Stimulated activated CD8-positive, alpha-beta memory T cell treated with anti-CD3 and anti-CD28 coated beads, Interleukin-15, amount 100 ng/mL, for 48 hours (primary cell): Measurements from ENCODE around the gene SLC25A3.
"Not testable (repeated sequence)": the region's sequence is repeated elsewhere in the genome, so short reads cannot be mapped to it uniquely, and the experiment has no call there.

Experiments used
- DNase-seq, 2 donors: peaks; one replicate each; pipeline ENCODE4 v3.0.0-alpha.2; 2020; ENCODE audit warnings: low read depth in 2 of 2

The SLC25A3 gene

DNA sequence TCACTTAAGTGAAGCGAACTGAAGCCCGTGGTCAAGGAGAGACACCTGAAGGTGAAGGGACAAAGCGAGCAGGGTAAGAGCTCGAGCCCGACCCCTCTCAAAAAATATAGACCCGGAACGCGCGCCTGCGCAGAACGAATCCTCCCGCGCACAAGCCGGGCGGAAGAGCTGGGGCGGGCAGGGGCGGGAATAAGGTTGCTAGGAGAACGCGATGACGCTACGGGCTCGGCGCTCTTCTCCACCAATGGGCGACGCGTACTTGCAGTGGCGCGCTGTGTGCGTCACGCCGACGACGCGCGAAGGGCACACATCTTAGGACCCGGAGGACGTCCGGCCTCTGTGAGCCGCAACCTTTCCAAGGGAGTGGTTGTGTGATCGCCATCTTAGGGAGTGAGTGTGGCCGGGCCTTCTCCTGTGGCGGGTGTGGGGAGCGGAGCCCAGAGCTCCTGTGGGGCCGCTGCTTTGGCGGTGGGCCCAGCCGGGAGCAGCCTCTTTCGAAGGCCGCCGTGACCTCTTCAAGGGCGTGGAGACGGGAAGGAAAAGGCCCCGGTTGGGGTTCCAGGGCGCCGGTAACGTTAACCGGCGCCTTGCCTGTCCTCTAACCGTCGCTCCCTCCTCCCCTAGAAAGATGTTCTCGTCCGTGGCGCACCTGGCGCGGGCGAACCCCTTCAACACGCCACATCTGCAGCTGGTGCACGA, at the start of gene SLC25A3:
SLC25A3 (plus strand) TSS at position 336 of the 699 bp plus-strand sequence; CDS start at position 629, 293 bp downstream.
- peak; percentile 91 for DNase-seq

DNA sequence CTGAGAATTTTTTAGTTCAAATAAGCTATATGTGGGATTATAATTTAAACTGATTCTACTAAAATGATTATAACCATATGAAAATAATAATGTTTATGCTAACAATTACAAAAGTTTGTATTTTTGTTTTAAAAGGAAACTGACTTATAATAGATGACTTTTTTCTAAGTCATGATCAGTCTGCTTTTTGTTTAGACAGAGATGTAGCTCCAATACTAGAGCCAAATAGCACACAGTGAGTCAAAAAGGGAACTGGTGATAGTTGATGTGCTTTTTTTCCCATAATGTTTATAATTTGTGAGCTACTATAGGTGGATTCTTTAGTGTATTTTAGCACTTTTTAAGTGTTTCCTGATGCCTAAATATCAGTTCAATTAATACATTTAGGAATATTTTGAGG, 49.8 kb upstream of the SLC25A3 start:
- no peak for DNase-seq

DNA sequence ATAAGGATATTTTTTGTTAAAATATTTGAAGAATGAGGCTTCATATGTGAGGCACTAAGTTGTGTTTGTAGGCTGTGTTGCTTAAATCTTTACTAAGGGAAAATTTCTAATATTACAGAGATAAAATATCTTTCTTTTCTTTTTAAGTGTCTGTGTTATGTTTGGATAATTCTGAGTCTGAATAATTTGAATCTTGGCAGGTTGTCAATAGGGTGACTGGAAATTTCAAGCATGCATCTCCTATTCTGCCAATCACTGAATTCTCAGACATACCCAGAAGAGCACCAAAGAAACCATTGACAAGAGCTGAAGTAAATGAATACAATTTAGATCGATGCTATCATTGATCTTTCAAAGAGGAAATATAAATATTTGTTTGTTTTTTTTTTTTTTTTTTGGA, 48.7 kb upstream of the SLC25A3 start:
- no peak for DNase-seq

- no peak for DNase-seq
Measured at GRCh38 chr12:98549371-98550110, 43.9 kb upstream of the SLC25A3 start.

GRCh38 chr12:98551787-98552186, 41.7 kb upstream of the SLC25A3 start:
- DNase-seq: no peak

GRCh38 chr12:98558097-98558496, 35.4 kb upstream of the SLC25A3 start:
- not testable (repeated sequence) for DNase-seq

DNA sequence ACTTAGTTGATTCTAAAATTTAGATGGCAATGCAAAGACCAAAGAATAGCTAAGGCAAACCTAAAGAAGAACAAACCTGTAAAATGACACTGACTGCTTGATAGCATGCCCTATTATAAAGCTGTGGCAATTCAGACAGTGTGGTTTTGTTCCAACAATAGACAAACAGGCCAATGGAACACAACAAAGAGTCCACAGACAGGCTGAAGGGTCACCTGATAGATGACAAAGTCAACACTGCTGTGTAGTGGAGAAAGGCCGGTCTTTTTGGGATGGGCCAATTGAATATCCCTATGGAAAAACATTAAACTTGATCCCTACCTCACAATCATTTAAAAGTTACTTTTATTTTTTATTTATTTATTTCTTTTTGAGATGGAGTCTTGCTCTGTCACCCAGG, 33.8 kb upstream of the SLC25A3 start:
- no peak for DNase-seq

DNA sequence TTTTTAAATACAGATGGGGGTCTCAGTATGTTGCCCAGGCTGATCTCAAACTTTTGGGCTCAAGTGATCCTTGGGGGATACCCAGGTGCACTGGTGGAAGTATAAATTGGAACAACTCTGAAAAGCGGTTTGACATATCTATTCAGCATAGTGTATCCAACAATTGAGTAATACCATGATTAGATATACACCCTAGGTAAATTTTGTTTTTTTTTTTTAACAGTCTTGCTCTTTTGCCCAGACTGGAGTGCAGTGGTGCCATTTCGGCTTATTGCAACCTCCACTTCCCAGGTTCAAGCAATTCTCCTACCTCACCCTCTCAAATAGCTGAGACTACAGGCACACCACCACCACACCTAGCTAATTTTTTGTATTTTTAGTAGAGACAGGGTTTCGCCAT, 31.6 kb upstream of the SLC25A3 start:
- no peak for DNase-seq

GRCh38 chr12:98572010-98572409, 21.5 kb upstream of the SLC25A3 start:
- no peak for DNase-seq

DNA sequence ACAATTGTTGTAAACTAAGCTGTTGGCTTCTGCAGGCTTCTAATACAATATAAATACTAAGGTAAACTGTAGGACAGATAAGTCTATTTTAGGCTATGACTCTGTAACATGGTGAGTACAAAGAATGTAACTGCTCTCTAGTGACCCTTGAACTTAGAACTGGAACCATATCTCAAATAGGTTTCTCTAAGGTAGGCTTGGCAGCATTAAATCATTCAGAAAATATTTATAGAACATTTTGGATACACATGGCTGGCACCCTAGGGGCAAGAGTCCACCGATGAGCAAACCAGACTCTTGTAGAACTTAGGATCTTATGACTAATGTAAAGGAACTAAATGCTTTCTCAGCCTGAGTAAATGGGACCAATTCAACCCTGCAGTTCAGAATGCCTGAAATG, 19.4 kb upstream of the SLC25A3 start:
- DNase-seq: no peak

DNA sequence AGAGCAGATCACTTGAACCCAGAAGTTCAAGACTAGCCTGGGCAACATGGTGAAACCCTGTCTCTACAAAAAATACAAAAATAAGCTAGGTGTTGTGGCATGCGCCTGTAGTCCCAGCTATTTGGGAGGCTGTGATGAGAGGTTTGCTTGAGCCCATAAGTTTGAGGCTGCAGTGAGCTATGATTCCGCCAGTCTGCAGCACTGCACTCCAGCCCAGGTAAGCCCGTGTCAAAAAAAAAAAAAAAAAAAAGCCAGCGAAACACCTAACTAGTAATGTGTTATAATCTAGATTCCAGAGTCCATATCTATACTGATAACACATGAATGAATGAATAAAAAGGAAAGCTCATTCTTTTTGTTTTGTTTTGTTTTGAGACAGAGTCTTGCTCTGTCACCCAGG, 18.5 kb upstream of the SLC25A3 start:
- DNase-seq: no peak

GRCh38 chr12:98576795-98577194, 16.7 kb upstream of the SLC25A3 start:
- not testable (repeated sequence) for DNase-seq

DNA sequence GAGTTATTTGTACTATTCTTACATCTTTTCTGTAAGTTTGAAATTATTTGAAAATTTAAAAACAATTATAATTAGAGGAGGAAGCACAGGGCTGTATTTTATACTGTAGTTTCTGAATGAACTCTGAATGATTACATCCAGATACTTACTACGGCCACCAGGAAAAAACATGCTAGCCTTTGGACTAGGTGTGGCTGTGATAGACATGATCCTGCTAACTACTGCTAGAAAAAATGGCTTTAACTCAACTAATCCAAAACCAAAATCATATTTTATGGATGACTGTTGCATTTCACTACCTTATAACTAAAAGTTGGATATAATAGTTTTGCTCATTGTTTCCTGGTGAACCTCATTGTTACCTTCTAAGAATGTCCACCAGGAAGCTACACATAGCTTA, 15.1 kb upstream of the SLC25A3 start:
- DNase-seq: no peak

DNA sequence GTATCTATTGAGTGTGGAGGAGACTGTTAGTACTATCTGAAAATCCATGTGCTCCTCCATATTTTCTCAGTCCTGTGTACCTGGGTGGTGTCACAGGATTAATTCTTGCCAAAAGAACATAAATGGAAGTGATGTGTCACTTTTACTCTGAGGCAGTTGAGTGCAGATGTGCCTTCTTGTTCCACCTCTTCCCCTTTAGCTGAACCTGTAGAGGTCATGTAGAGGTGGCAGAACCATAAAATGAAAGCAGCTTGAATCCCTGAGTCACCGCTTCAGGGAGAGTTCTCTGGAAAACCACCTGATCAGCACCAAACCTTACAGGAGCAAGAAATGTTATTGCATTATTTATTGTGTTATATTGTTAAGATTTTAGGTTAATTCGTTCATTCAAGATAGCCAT, 14.7 kb upstream of the SLC25A3 start:
- DNase-seq: no peak

DNA sequence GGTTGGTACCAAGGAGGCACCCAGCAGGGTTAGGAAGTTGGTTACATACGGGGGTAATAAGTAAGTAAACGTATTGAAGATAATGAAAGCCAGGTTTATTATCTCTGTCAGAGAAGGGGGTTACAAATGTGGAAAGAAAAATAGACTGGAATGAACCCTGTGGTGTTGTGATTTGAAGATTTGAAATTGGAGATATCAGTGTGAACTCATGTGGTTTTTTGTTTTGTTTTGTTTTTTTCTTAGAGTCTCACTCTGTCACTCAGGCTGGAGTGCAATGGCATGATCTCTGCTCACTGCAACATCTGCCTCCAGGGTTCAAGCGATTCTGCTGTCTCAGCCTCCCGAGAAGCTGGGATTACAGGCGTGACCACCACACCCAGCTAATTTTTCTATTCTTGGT, 14.1 kb upstream of the SLC25A3 start:
- DNase-seq: no peak

DNA sequence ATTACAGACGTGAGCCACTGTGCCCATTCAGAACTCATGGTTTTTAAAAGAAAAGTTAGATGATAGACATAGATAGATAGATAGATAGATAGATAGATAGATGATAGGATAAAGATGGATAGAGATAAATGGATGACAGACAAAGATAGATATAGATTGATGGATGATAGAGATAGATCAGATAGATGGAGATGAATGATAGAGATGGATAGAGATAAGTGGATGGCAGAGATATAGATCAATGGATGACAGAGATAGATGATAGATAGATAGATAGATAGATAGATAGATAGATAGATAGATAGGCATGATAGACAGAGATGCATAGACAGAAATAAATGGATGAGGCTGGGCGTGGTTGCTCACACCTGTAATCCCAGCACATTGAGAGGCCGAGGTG, 13.7 kb upstream of the SLC25A3 start:
- no peak for DNase-seq

GRCh38 chr12:98580695-98581094, 12.8 kb upstream of the SLC25A3 start:
- no peak for DNase-seq

DNA sequence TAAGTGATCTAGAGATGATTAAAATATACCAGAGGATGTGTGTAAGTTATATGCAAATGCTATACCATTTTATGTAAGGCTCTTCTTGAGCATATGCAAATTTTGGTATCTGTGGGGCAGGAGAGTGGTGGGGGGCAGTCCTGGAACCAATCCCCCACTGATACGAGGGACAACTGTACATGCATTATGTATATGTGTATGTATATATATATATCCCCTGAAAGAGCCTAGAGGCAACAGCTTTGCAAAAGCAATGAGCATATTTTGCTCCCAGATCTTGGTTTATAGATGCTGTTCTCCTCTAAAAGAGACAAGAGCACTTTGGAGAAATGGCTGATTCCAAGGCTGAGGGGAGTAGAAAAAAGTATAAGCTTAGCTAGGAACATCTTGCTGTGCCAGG, 12.4 kb upstream of the SLC25A3 start:
- DNase-seq: no peak

GRCh38 chr12:98582093-98582492, 11.4 kb upstream of the SLC25A3 start:
- no peak for DNase-seq

GRCh38 chr12:98587084-98587483, 6.4 kb upstream of the SLC25A3 start:
- DNase-seq: no peak

DNA sequence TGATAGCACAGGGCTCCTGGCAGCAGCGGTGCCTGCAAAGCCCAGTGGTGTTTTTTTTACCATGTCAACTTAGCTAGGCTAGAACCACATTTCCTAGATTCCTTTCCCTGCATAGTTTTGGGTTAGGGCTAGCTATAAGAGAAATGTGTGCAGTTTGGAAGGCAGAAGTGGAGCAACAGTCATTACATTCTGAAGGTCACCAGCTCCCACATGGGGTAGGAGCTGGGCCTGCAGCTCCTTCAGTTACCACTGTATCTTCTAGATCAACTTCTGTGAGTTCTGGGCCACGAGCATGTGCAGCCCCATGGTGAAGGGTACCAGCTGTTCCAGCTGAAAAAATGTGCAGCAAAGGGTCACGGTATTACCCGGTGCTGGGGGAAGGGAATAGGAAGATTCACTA, 2.3 kb upstream of the SLC25A3 start:
- DNase-seq: no peak

GRCh38 chr12:98592825-98593322, 612 bp upstream of the SLC25A3 start:
- no peak for DNase-seq
